Left cardiac atrium (tissue), 4 donors: ENCODE measurements around the gene BRICD5. TPM values are rescaled to one million over a fixed set of nuclear protein-coding genes. Genes with fewer than 3 reads are reported as not detected.

Source experiments
- ATAC-seq, 2 donors: fragments of 200-7000 bp; cut with Tn5 transposase; one replicate each; pipeline ENCODE4 v1.9.1; 2020; ENCODE audit warnings: mild to moderate bottlenecking in 2 of 2, moderate library complexity in 2 of 2
- DNase-seq: peaks from one replicate; pipeline ENCODE4 v3.0.0-alpha.2; 2020
- intact Hi-C, 2 donors: fragments of 100-400 bp; cut with DNase I; formaldehyde crosslinking; loops; one replicate each; pipeline versions ENCODE4 v1.14.1 to v1.15.1; 2022 to 2023
- total RNA-seq, 2 donors: library from RNA; stranded (reverse); fragmentation: NEBNext Ultra II Directional; extraction: Animal tissue kit (Norgen Biotek cat#: 25700); gene quantifications; one replicate each; pipeline ENCODE4 v1.2.1, GENCODE V29; 2021
- donor health status: DM: no; HTN: yes; CAD: no.
- donor health status: DM: no; HTN: yes; CAD: no; lungs with severe emphysema.
- donor health status: DM: yes; HTN: yes; CAD: no.
- donor health status: Dilated cardiomyopathy.

Gene BRICD5
- total RNA-seq, 2 donors from 2014 or later = 5.7 to 5.9 TPM

- ATAC-seq = peak; percentile 2 to 6
- intact Hi-C loops = no loop called here
- DNase-seq = no peak
Observed at GRCh38 chr16:2238150-2238837, 27.6 kb upstream of the BRICD5 start.

- no peak for DNase-seq
Observed at GRCh38 chr16:2237493-2238149, 27.0 kb upstream of the BRICD5 start.

GRCh38 chr16:2237102-2237482 is 26.4 kb upstream of the BRICD5 start:
- DNase-seq = no peak
- intact Hi-C loops = no loop called here
- ATAC-seq = peak in 1 of 2 donors; percentile 1

More at GRCh38 chr16:2237493-2238149, 27.0 kb upstream of the BRICD5 start:
- ATAC-seq = peak; percentile 12 to 32
- intact Hi-C loops = no loop called here

- peak; percentile 55 for DNase-seq
- intact Hi-C loops = no loop called here
- peak; percentile 45 to 48 for ATAC-seq
Observed at GRCh38 chr16:2236337-2237101, 25.9 kb upstream of the BRICD5 start, which contains the start of gene DNASE1L2. Gene DNASE1L2, plus strand, starts transcription at chr16:2236444. Its CDS starts 373 bp downstream, at chr16:2236817.

GRCh38 chr16:2235695-2236336 is 25.2 kb upstream of the BRICD5 start:
- no peak for ATAC-seq
- intact Hi-C loops = no loop called here
- no peak for DNase-seq

- ATAC-seq = no peak
- intact Hi-C loops = no loop called here
- DNase-seq = no peak
Observed at GRCh38 chr16:2235234-2235651, 24.6 kb upstream of the BRICD5 start.

- intact Hi-C loops = no loop called here
- DNase-seq (no peak), ATAC-seq (no peak)
Observed at GRCh38 chr16:2234813-2235170, 24.1 kb upstream of the BRICD5 start.

- intact Hi-C loops = no loop called here
- ATAC-seq = no peak
- no peak for DNase-seq
Observed at GRCh38 chr16:2233872-2234812, 23.5 kb upstream of the BRICD5 start.

GRCh38 chr16:2233046-2233775 is 22.5 kb upstream of the BRICD5 start:
- DNase-seq = no peak
- ATAC-seq = no peak
- intact Hi-C loops = no loop called here

GRCh38 chr16:2232094-2232990 is 21.7 kb upstream of the BRICD5 start:
- no peak for DNase-seq
- no peak for ATAC-seq
- intact Hi-C loops = no loop called here

- intact Hi-C loops = no loop called here
- no peak for DNase-seq
- ATAC-seq = no peak
Observed at GRCh38 chr16:2231016-2231931, 20.6 kb upstream of the BRICD5 start.

GRCh38 chr16:2230376-2230775 is 19.7 kb upstream of the BRICD5 start:
- intact Hi-C loops = no loop called here
- DNase-seq (no peak), ATAC-seq (no peak)

GRCh38 chr16:2229632-2230250 is 19.1 kb upstream of the BRICD5 start:
- intact Hi-C loops = no loop called here
- peak in 1 of 2 donors; percentile 43 for ATAC-seq
- DNase-seq = no peak

- DNase-seq (no peak), ATAC-seq (no peak)
- intact Hi-C loops = no loop called here
Observed at GRCh38 chr16:2229091-2229490, 18.4 kb upstream of the BRICD5 start.

GRCh38 chr16:2228161-2228824 is 17.6 kb upstream of the BRICD5 start:
- intact Hi-C loops = no loop called here
- no peak for DNase-seq
- ATAC-seq = no peak
